ENCODE measurements around the gene RAB11A. TPM values are rescaled to one million over a fixed set of nuclear protein-coding genes. Genes with fewer than 3 reads are reported as not detected.
A peak's percentile ranks its signal among the peaks of the same experiment; 100 is the strongest.

Gene RAB11A
- total and polyA plus RNA-seq, 9 of the 15 experiments (the other 6 are each of a cell fraction or from before 2014, with no cell fraction given), result 129 to 369 (median 245) TPM

GRCh38 chr15:65819563-65819960 is 49.7 kb upstream of the RAB11A start (continued):
- TF ChIP-seq KLF10 (CRISPR knock-in tag; IDR thresholded peaks at IDR 0.05) (no peak), POLR2A (conservative IDR thresholded peaks at IDR 0.05) (no peak), PHTF2 (CRISPR knock-in tag; IDR thresholded peaks at IDR 0.05) (no peak), ZNF197 (CRISPR knock-in tag; IDR thresholded peaks at IDR 0.05; ENCODE audit: low read depth) (no peak), THRA (IDR thresholded peaks at IDR 0.05) (no peak), OTX1 (CRISPR knock-in tag; IDR thresholded peaks at IDR 0.05) (no peak), CBX1 (IDR thresholded peaks at IDR 0.05; ENCODE audit: low read depth) (no peak), ARID1B (IDR thresholded peaks at IDR 0.05) (peak; percentile 93), SMAD3 (CRISPR knock-in tag; conservative IDR thresholded peaks at IDR 0.05) (no peak), NCOR1 (IDR thresholded peaks at IDR 0.05) (peak; percentile 78), HMGN3 (IDR thresholded peaks at IDR 0.05; ENCODE audit: borderline replicate concordance, extremely low read depth, insufficient read length, low read depth, low read length) (no peak), ZNF354B (CRISPR knock-in tag; IDR thresholded peaks at IDR 0.05) (no peak), ETV1 (tag; conservative IDR thresholded peaks at IDR 0.05; ENCODE audit: low read depth) (peak; percentile 54), SIN3B (IDR thresholded peaks at IDR 0.05; ENCODE audit: low read depth) (no peak), HES1 (IDR thresholded peaks at IDR 0.05; ENCODE audit: low read depth) (no peak), SMARCE1 (IDR thresholded peaks at IDR 0.05) (peak; percentile 93), NBN (IDR thresholded peaks at IDR 0.05; ENCODE audit: low read depth) (0 out of 2 replicates have a peak, but pooled peaks have one; percentile 37), DEAF1 (CRISPR knock-in tag; IDR thresholded peaks at IDR 0.05) (no peak), HEY1 (CRISPR knock-in tag; IDR thresholded peaks at IDR 0.05; ENCODE audit: borderline replicate concordance) (no peak), ZNF785 (CRISPR knock-in tag; IDR thresholded peaks at IDR 0.05) (no peak), UBTF (IDR thresholded peaks at IDR 0.05; ENCODE audit: borderline replicate concordance in 1 of 2, low read depth in 2 of 2, low read length in 2 of 2) (no peak)
- TF ChIP-seq, protein P1, sequence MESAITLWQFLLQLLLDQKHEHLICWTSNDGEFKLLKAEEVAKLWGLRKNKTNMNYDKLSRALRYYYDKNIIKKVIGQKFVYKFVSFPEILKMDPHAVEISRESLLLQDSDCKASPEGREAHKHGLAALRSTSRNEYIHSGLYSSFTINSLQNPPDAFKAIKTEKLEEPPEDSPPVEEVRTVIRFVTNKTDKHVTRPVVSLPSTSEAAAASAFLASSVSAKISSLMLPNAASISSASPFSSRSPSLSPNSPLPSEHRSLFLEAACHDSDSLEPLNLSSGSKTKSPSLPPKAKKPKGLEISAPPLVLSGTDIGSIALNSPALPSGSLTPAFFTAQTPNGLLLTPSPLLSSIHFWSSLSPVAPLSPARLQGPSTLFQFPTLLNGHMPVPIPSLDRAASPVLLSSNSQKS (CRISPR knock-in tag; IDR thresholded peaks at IDR 0.05), result no peak

All from K562 (cell line).